Measurements from ENCODE around the gene ARSG.

- TF ChIP-seq CTCF (IDR thresholded peaks at IDR 0.05) (no peak), POLR2A (IDR thresholded peaks at IDR 0.05) (no peak)
Observed at GRCh38 chr17:68418876-68419275, 127.6 kb downstream of the ARSG start.
